ENCODE measurements around the gene EHMT1. TPM values are rescaled to one million over a fixed set of nuclear protein-coding genes. Genes with fewer than 3 reads are reported as not detected.

The EHMT1 gene
- total and polyA plus RNA-seq, 2 of the 13 experiments (the other 11 are each of a cell fraction or from before 2014, with no cell fraction given): 23.0 to 27.1 TPM

GRCh38 chr9:137809040-137809576 lies 190.3 kb downstream of the EHMT1 start:
- Histone ChIP-seq H3K4me2 (ENCODE audit: low read depth, low read length) (no peak overlapping the region), H2AFZ (ENCODE audit: low read length) (no peak overlapping the region), H3K4me1 (ENCODE audit: insufficient read depth, low read length) (no peaks in the 10 kb centered on the region), H3K9me3 (ENCODE audit: low read length) (no peaks in the 10 kb centered on the region), H3K9ac (ENCODE audit: insufficient read depth, low read depth, low read length) (no peak overlapping the region), H4K20me1 (ENCODE audit: insufficient read depth, low read length) (no peaks in the 10 kb centered on the region), H3K4me3 (replicated peaks in 1 of 3; ENCODE audit: insufficient read depth in 1 of 3, low read depth in 2 of 3, low read length in 3 of 3) (no peak overlapping the region), H3K27ac (ENCODE audit: extremely low read length, insufficient read depth, low read length) (no peak overlapping the region), H3K36me3 (replicated peaks in 1 of 2; ENCODE audit: control insufficient read depth in 1 of 2, insufficient read depth in 2 of 2, low read length in 2 of 2) (peaks cover 8 to 17% of the 10 kb centered on the region in 2 experiments; a peak in 4 of 5 replicates), H3K27me3 (ENCODE audit: control insufficient read depth in 1 of 2, insufficient read depth in 2 of 2, low read length in 2 of 2) (no peaks in the 10 kb centered on the region), H3K79me2 (ENCODE audit: insufficient read depth, low read length) (no peaks in the 10 kb centered on the region)
- FAIRE-seq (no peak), ATAC-seq (no peak), DNase-seq (ENCODE audit: low spot score) (no peak)
- intact Hi-C loops (cut with micrococcal nuclease; ENCODE audit: unreplicated experiment) (no loop called here), in situ Hi-C loops (cut with HindIII; ENCODE audit: extremely low pct_ligation_motif_present, low pct_unique_long_range_greater_than_20kb) (no loop called here)
- TF ChIP-seq RNF2 (conservative IDR thresholded peaks at IDR 0.05; ENCODE audit: low read depth): no peak
- TF ChIP-seq ZBTB2 (CRISPR knock-in tag; IDR thresholded peaks at IDR 0.05; ENCODE audit: low read depth): no peak
- TF ChIP-seq AKNA (CRISPR knock-in tag; IDR thresholded peaks at IDR 0.05; ENCODE audit: borderline replicate concordance): no peak
- BruUV-seq (replicated peaks): no TSS peak
- ChIA-PET POLR2A (no interaction called here), CTCF (ENCODE audit: low intra/inter-chr PET ratio, low total read pairs) (no interaction called here)
- 95% methylated on average over 20 of the region's 23 CpGs for WGBS (ENCODE audit: low lambda C conversion rate)

Data from HepG2 (cell line).